Endothelial cell of umbilical vein (primary cell): ENCODE measurements around the gene TSPEAR. TPM values are rescaled to one million over a fixed set of nuclear protein-coding genes. Genes with fewer than 3 reads are reported as not detected.

Experiments used
- BruUV-seq: library from RNA; stranded (reverse); fragments of 400-500 nt; replicated peaks from 2 replicates; lab custom pipeline; 2021; lab: Mats Ljungman, UMichigan
- CTCF ChIA-PET: fragments of 300-600, 350-600 bp; sonication (Branson Sonifier 250); formaldehyde crosslinking; loops from one replicate; lab custom pipeline; 2021; ENCODE audit warnings: antibody characterized with exemption, inconsistent platforms; lab: Charles Lee
- POLR2A ChIA-PET: fragments of 300-600, 350-600 bp; sonication (Branson Sonifier 250); formaldehyde crosslinking; loops from one replicate; lab custom pipeline; 2021; ENCODE audit warnings: antibody characterized with exemption, inconsistent platforms; lab: Charles Lee
- DNase-seq: peaks from one replicate; pipeline ENCODE4 v3.0.0-alpha.2; 2011; ENCODE audit warnings: low read depth, low spot score
- FAIRE-seq: peaks from 2 replicates; lab custom pipeline; 2011; peaks lifted over from hg19 to GRCh38; lab: Jason Lieb, UNC
- H2AFZ ChIP-seq: 2 replicates; pipeline ENCODE4 v1.6.0; 2012; ENCODE audit warnings: low read depth, low read length, control low read depth, inconsistent platforms
- H3K27ac ChIP-seq: 2 replicates; pipeline ENCODE4 v1.5.1; 2011; ENCODE audit warnings: low read depth, mild to moderate bottlenecking, control low read depth, low read length, moderate library complexity; ENCODE audit not compliant: insufficient read depth
- H3K27me3 ChIP-seq, 2 experiments: 2 replicates each; pipeline versions ENCODE4 v1.6.0 to v1.6.1; 2011; ENCODE audit warnings: low read length in 2 of 2, mixed read lengths in 1 of 2; ENCODE audit not compliant: control insufficient read depth in 2 of 2, insufficient read depth in 2 of 2
- H3K36me3 ChIP-seq, 2 experiments: 2 replicates in 1 of 2; 3 replicates in 1 of 2; pipeline ENCODE4 v1.5.1; 2011; ENCODE audit warnings: low read length in 2 of 2, mild to moderate bottlenecking in 1 of 2, moderate library complexity in 1 of 2; ENCODE audit not compliant: control insufficient read depth in 2 of 2, insufficient read depth in 2 of 2; ENCODE audit errors: extremely low read depth in 1 of 2
- H3K4me1 ChIP-seq: 3 replicates; pipeline ENCODE4 v1.5.1; 2011; ENCODE audit warnings: mild to moderate bottlenecking, low read length; ENCODE audit not compliant: control insufficient read depth, insufficient read depth; ENCODE audit errors: extremely low read depth
- H3K4me2 ChIP-seq: 2 replicates; pipeline ENCODE4 v1.6.1; 2011; ENCODE audit warnings: low read length, control low read depth, mixed read lengths; ENCODE audit not compliant: insufficient read depth
- H3K4me3 ChIP-seq, 3 experiments: fragments of 200-600 bp in 1 of 3; sonication (generic), shearing (Covaris generic) in 1 of 3; replicated peaks in 1 of 3; 2 replicates each; pipeline ENCODE4 v1.5.1; 2011 to 2016; ENCODE audit warnings: control low read depth in 3 of 3, low read length in 3 of 3, mild to moderate bottlenecking in 2 of 3, inconsistent platforms in 1 of 3, low read depth in 1 of 3, moderate library complexity in 1 of 3; ENCODE audit not compliant: insufficient read depth in 1 of 3
- H3K79me2 ChIP-seq: 2 replicates; pipeline ENCODE4 v1.6.0; 2012; ENCODE audit warnings: low read length, inconsistent platforms; ENCODE audit not compliant: control insufficient read depth, insufficient read depth
- H3K9ac ChIP-seq: replicated peaks from 2 replicates; pipeline ENCODE3; 2011; ENCODE audit warnings: low read length, control low read depth; ENCODE audit not compliant: insufficient read depth; ENCODE audit errors: extremely low read depth
- H3K9me1 ChIP-seq: replicated peaks from 3 replicates; pipeline ENCODE4 v1.6.0; 2011; ENCODE audit warnings: mild to moderate bottlenecking, low read length; ENCODE audit not compliant: control insufficient read depth, insufficient read depth; ENCODE audit errors: extremely low read depth
- H3K9me3 ChIP-seq: replicated peaks from 2 replicates; pipeline ENCODE4 v1.5.1; 2012; ENCODE audit warnings: low read length, inconsistent platforms; ENCODE audit not compliant: control insufficient read depth, insufficient read depth
- H4K20me1 ChIP-seq: replicated peaks from 2 replicates; pipeline ENCODE3; 2011; ENCODE audit warnings: mild to moderate bottlenecking, low read length; ENCODE audit not compliant: control insufficient read depth, insufficient read depth; ENCODE audit errors: extremely low read depth
- CTCF ChIP-seq, 2 donors: IDR thresholded peaks; 1 replicate in 1 of 2; 2 replicates in 1 of 2; pipeline ENCODE4 v1.5.1; 2011; ENCODE audit warnings: low read length in 2 of 2, mild to moderate bottlenecking in 2 of 2, moderate library complexity in 2 of 2, control low read depth in 1 of 2, inconsistent platforms in 1 of 2, low read depth in 1 of 2; ENCODE audit not compliant: insufficient read depth in 1 of 2; ENCODE audit errors: extremely low read depth in 1 of 2
- EZH2 ChIP-seq: IDR thresholded peaks from 2 replicates; pipeline ENCODE4 v1.6.1; 2012; ENCODE audit warnings: borderline replicate concordance, low read depth, mild to moderate bottlenecking, moderate library complexity, low read length, inconsistent platforms; ENCODE audit not compliant: severe bottlenecking
- FOS ChIP-seq: IDR thresholded peaks from 2 replicates; pipeline ENCODE4 v1.6.1; 2011; ENCODE audit warnings: mild to moderate bottlenecking, low read length, moderate library complexity, borderline replicate concordance; ENCODE audit not compliant: insufficient read depth
- GATA2 ChIP-seq: IDR thresholded peaks from 2 replicates; pipeline ENCODE4 v1.7.0; 2011; ENCODE audit warnings: low read depth, mild to moderate bottlenecking, moderate library complexity, mixed read lengths, low read length; ENCODE audit not compliant: insufficient read length, insufficient read depth
- JUN ChIP-seq: IDR thresholded peaks from 2 replicates; pipeline ENCODE4 v1.6.1; 2011; ENCODE audit warnings: borderline replicate concordance, low read depth; ENCODE audit not compliant: insufficient read length, insufficient read depth
- MAX ChIP-seq: IDR thresholded peaks from 2 replicates; pipeline ENCODE4 v1.6.1; 2011; ENCODE audit not compliant: insufficient read depth, insufficient read length
- MYC ChIP-seq: IDR thresholded peaks from one replicate; pipeline ENCODE4 v1.6.1; 2011; ENCODE audit warnings: mild to moderate bottlenecking, low read depth, low read length
- POLR2A ChIP-seq: IDR thresholded peaks from 2 replicates; pipeline ENCODE4 v1.6.1; 2012; ENCODE audit warnings: low read depth, mild to moderate bottlenecking, control low read depth, low read length
- POLR2AphosphoS5 ChIP-seq: IDR thresholded peaks from 2 replicates; pipeline ENCODE4 v1.6.1; 2012; ENCODE audit warnings: low read depth, mild to moderate bottlenecking, control low read depth, low read length, moderate library complexity; ENCODE audit not compliant: insufficient read depth
- dilution Hi-C: fragments of 300-500 bp; cut with MboI; formaldehyde crosslinking; loops from one replicate; pipeline ENCODE4 v1.15.0; 2019; ENCODE audit warnings: low sequenced_read_pairs; ENCODE audit not compliant: extremely low pct_ligation_motif_present
- intact Hi-C: fragments of 100-400 bp; cut with micrococcal nuclease; formaldehyde crosslinking; loops from one replicate; pipeline ENCODE4 v1.10.0; 2022
- polyA plus RNA-seq, 4 experiments: library from polyadenylated mRNA; depleted of rRNA in 3 of 4; stranded (reverse) in 3 of 4; unstranded in 1 of 4; fragments of >200 nt; gene quantifications; 2 replicates each; pipeline versions ENCODE4 v1.2.1 to v1.2.3, GENCODE V29; 2011 to 2012; ENCODE audit warnings: missing spikeins in 1 of 4
- total RNA-seq: library from RNA; stranded (reverse); gene quantifications from 2 replicates; pipeline ENCODE4 v1.2.3, GENCODE V29; 2021

TSPEAR gene
- total and polyA plus RNA-seq, 2 donors (not counting 3 experiments of a cell fraction or from before 2014, with no cell fraction given), result 0.01 TPM; not detected in 1

GRCh38 chr21:44514218-44514520, 197.2 kb downstream of the TSPEAR start:
- intact Hi-C loops (loop anchor here (10.0 kb wide), 1 partner anchor 421 kb away; no protein-coding TSS in a partner anchor), dilution Hi-C loops (no loop called here)
- H3K9me1 ChIP-seq, result no peaks in the 10 kb centered on the region
- BruUV-seq, result no TSS peak
- H3K79me2 ChIP-seq, result no peaks in the 10 kb centered on the region
- no peaks in the 10 kb centered on the region for H3K36me3 ChIP-seq
- H4K20me1 ChIP-seq, result no peaks in the 10 kb centered on the region
- ChIA-PET POLR2A (no interaction called here), CTCF (interaction anchor here (1.1 to 5.1 kb wide), 2 partner anchors 228 to 279 kb away, joined by 3 to 125 read pairs; no protein-coding TSS in a partner anchor)
- no peak overlapping the region for H3K27ac ChIP-seq
- no peak for FAIRE-seq
- no peaks in the 10 kb centered on the region for H3K4me1 ChIP-seq
- no peak for TF ChIP-seq CTCF (IDR thresholded peaks at IDR 0.05; ENCODE audit: extremely low read depth in 1 of 2, insufficient read depth in 1 of 2, low read depth in 1 of 2, low read length in 2 of 2)
- no peak for TF ChIP-seq FOS
- TF ChIP-seq POLR2AphosphoS5, result no peak
- TF ChIP-seq GATA2, result no peak
- TF ChIP-seq MAX, result no peak
- TF ChIP-seq JUN, result no peak
- TF ChIP-seq EZH2, result no peak
- TF ChIP-seq POLR2A, result no peak
- TF ChIP-seq MYC, result no peak
- no peak overlapping the region for H3K4me2 ChIP-seq
- H3K9me3 ChIP-seq, result no peaks in the 10 kb centered on the region
- H3K27me3 ChIP-seq, result no peaks in the 10 kb centered on the region
- H3K9ac ChIP-seq, result no peak overlapping the region
- no peak for DNase-seq
- no peak overlapping the region for H2AFZ ChIP-seq
- no peak overlapping the region for H3K4me3 ChIP-seq
